Upper lobe of left lung (tissue), 4 donors: ENCODE data around the gene ZBTB45.

ENCODE experiments used
- EP300 ChIP-seq, 4 donors: sonication (generic); formaldehyde crosslinking; IDR thresholded peaks; one replicate each; pipeline ENCODE4 v1.5.1; 2017; ENCODE audit warnings: antibody characterized with exemption in 4 of 4, control low read depth in 2 of 4
- POLR2A ChIP-seq, 4 donors: fragments of 450-650 bp; IDR thresholded peaks; one replicate each; pipeline ENCODE4 v1.5.1; 2016 to 2017; ENCODE audit warnings: antibody characterized with exemption in 4 of 4, mild to moderate bottlenecking in 2 of 4
- POLR2AphosphoS5 ChIP-seq, 2 donors: sonication (generic); formaldehyde crosslinking; IDR thresholded peaks; one replicate each; pipeline ENCODE4 v1.5.1; 2017; ENCODE audit warnings: antibody characterized with exemption in 2 of 2
- TF ChIP-seq, protein P1 (sequence below), 6 experiments: fragments of 450-650 bp in 4 of 6; fragments of 200-600 bp in 2 of 6; sonication (generic) in 2 of 6; IDR thresholded peaks; one replicate each; pipeline ENCODE4 v1.5.1; 2016 to 2019; ENCODE audit warnings: antibody characterized with exemption in 6 of 6

DNA sequence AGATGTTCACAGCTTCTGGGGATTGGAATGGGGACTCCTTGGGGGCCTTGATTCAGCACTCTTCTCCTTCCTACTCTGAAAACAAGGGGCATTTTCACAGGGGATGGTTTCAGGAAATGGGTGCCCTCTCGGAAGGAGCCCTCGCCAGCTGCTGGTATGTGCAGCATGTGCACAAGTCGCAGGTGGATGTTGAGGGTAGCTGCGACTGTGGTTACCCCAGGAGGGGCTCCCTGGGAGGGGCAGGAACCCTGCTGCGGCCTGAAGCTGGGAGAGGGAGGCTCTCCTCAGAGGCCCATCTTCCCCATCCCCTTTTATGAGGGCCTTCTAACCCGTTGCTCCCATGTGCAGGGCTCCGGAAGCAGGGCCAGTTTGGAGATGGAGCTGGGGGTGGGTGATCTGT is 37.2 kb downstream of the ZBTB45 start:
- TF ChIP-seq, protein P1, sequence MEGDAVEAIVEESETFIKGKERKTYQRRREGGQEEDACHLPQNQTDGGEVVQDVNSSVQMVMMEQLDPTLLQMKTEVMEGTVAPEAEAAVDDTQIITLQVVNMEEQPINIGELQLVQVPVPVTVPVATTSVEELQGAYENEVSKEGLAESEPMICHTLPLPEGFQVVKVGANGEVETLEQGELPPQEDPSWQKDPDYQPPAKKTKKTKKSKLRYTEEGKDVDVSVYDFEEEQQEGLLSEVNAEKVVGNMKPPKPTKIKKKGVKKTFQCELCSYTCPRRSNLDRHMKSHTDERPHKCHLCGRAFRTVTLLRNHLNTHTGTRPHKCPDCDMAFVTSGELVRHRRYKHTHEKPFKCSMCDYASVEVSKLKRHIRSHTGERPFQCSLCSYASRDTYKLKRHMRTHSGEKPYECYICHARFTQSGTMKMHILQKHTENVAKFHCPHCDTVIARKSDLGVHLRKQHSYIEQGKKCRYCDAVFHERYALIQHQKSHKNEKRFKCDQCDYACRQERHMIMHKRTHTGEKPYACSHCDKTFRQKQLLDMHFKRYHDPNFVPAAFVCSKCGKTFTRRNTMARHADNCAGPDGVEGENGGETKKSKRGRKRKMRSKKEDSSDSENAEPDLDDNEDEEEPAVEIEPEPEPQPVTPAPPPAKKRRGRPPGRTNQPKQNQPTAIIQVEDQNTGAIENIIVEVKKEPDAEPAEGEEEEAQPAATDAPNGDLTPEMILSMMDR (IDR thresholded peaks at IDR 0.05): no peak
- TF ChIP-seq EP300 (IDR thresholded peaks at IDR 0.05) (no peak), POLR2AphosphoS5 (IDR thresholded peaks at IDR 0.05) (no peak), POLR2A (IDR thresholded peaks at IDR 0.05) (no peak)
